Hematopoietic multipotent progenitor cell treated with erythropoietin and hydrocortisone succinate and interleukin-3 and kit ligand, for 17 days (in vitro differentiated cells): ENCODE results near the gene KIRREL3.

Source experiments
- DNase-seq: peaks from one replicate; pipeline ENCODE4 v3.0.0-alpha.2; 2015; ENCODE audit warnings: low spot score

The KIRREL3 gene

GRCh38 chr11:126739499-126740145, 260.9 kb downstream of the KIRREL3 start:
- no peak for DNase-seq

GRCh38 chr11:126738295-126739031, 262.1 kb downstream of the KIRREL3 start:
- no peak for DNase-seq

- no peak for DNase-seq
These were observed 263.6 kb downstream of the KIRREL3 start for GRCh38 chr11:126736682-126737572.

- no peak for DNase-seq
These were observed 265.8 kb downstream of the KIRREL3 start for GRCh38 chr11:126734752-126735151.

- no peak for DNase-seq
These were observed 266.9 kb downstream of the KIRREL3 start for GRCh38 chr11:126733685-126734084.

- no peak for DNase-seq
These were observed 267.6 kb downstream of the KIRREL3 start for GRCh38 chr11:126732981-126733380.

- DNase-seq: no peak
These were observed 268.9 kb downstream of the KIRREL3 start for GRCh38 chr11:126731576-126732142.

GRCh38 chr11:126727381-126727780, 273.2 kb downstream of the KIRREL3 start:
- DNase-seq: no peak

GRCh38 chr11:126725521-126725920, 275.0 kb downstream of the KIRREL3 start:
- no peak for DNase-seq

- no peak for DNase-seq
These were observed 275.5 kb downstream of the KIRREL3 start for GRCh38 chr11:126725043-126725442.

- no peak for DNase-seq
These were observed 276.9 kb downstream of the KIRREL3 start for GRCh38 chr11:126723665-126724045.

GRCh38 chr11:126722956-126723664, 277.5 kb downstream of the KIRREL3 start:
- DNase-seq: no peak

GRCh38 chr11:126722006-126722736, 278.4 kb downstream of the KIRREL3 start:
- DNase-seq: no peak

- DNase-seq: no peak
These were observed 279.9 kb downstream of the KIRREL3 start for GRCh38 chr11:126720539-126721235.

- DNase-seq: no peak
These were observed 280.8 kb downstream of the KIRREL3 start for GRCh38 chr11:126719740-126720139.

- DNase-seq: no peak
These were observed 282.3 kb downstream of the KIRREL3 start for GRCh38 chr11:126718276-126718675.

- no peak for DNase-seq
These were observed 284.0 kb downstream of the KIRREL3 start for GRCh38 chr11:126716456-126717083.

GRCh38 chr11:126713806-126714205, 286.8 kb downstream of the KIRREL3 start:
- DNase-seq: no peak

GRCh38 chr11:126711977-126712625, 288.5 kb downstream of the KIRREL3 start:
- no peak for DNase-seq
